RWPE2 (cell line): Measurements from ENCODE around the gene MARCHF9.

Source experiments
- ATAC-seq: fragments of 200-7000 bp; cut with Tn5 transposase; 3 replicates; pipeline ENCODE4 v1.9.1; 2021; ENCODE audit warnings: low read depth
- DNase-seq: peaks from one replicate; pipeline ENCODE4 v3.0.0-alpha.2; 2020; ENCODE audit warnings: low spot score
- H3K27ac ChIP-seq: fragments of 450-650 bp; 2 replicates; pipeline ENCODE4 v1.5.1; 2017; ENCODE audit warnings: mild to moderate bottlenecking; ENCODE audit not compliant: poor library complexity, severe bottlenecking
- H3K27me3 ChIP-seq: fragments of 250-450 bp; sonication (Bioruptor Pico); 2 replicates; pipeline ENCODE4 v1.5.1; 2021; ENCODE audit warnings: mild to moderate bottlenecking, moderate library complexity; ENCODE audit not compliant: insufficient read depth, poor library complexity, severe bottlenecking
- H3K36me3 ChIP-seq: fragments of 250-450 bp; sonication (Bioruptor Pico); 2 replicates; pipeline ENCODE4 v1.5.1; 2020; ENCODE audit warnings: low read depth, mild to moderate bottlenecking, moderate library complexity
- H3K4me1 ChIP-seq: fragments of 250-450 bp; sonication (Bioruptor Pico); 2 replicates; pipeline ENCODE4 v1.5.1; 2021; ENCODE audit warnings: mild to moderate bottlenecking, moderate library complexity; ENCODE audit not compliant: insufficient read depth, poor library complexity, severe bottlenecking
- H3K4me3 ChIP-seq: fragments of 250-450 bp; sonication (Bioruptor Pico); 2 replicates; pipeline ENCODE4 v1.5.1; 2021; ENCODE audit warnings: mild to moderate bottlenecking, moderate library complexity; ENCODE audit not compliant: severe bottlenecking
- H3K9me3 ChIP-seq: fragments of 250-450 bp; sonication (Bioruptor Pico); 2 replicates; pipeline ENCODE4 v1.5.1; 2021; ENCODE audit warnings: mild to moderate bottlenecking, moderate library complexity; ENCODE audit not compliant: severe bottlenecking
- CTCF ChIP-seq: fragments of 450-650 bp; IDR thresholded peaks from one replicate; pipeline ENCODE4 v1.5.1; 2017; ENCODE audit warnings: mild to moderate bottlenecking, moderate library complexity; ENCODE audit not compliant: poor library complexity, severe bottlenecking

MARCHF9 gene

GRCh38 chr12:57736741-57737466 is 18.0 kb upstream of the MARCHF9 start:
- H3K4me3 ChIP-seq = no peak overlapping the region
- TF ChIP-seq CTCF = no peak
- H3K4me1 ChIP-seq = no peaks in the 10 kb centered on the region
- no peak overlapping the region for H3K27ac ChIP-seq
- DNase-seq = no peak
- H3K27me3 ChIP-seq = peaks cover 53% of the 10 kb centered on the region
- peak; percentile 15; the same call in 1 of the 3 replicates for ATAC-seq
- H3K36me3 ChIP-seq = no peaks in the 10 kb centered on the region
- H3K9me3 ChIP-seq = no peaks in the 10 kb centered on the region

- Histone ChIP-seq H3K27me3 (peaks cover 53% of the 10 kb centered on the region), H3K9me3 (no peaks in the 10 kb centered on the region), H3K36me3 (no peaks in the 10 kb centered on the region), H3K4me3 (peak overlapping the region; percentile 5), H3K27ac (no peak overlapping the region), H3K4me1 (no peaks in the 10 kb centered on the region)
- TF ChIP-seq CTCF = peak; percentile 29
- DNase-seq (no peak), ATAC-seq (peak; percentile 8; the same call in 2 of the 3 replicates)
Measured at GRCh38 chr12:57737467-57738460, 17.1 kb upstream of the MARCHF9 start.

GRCh38 chr12:57738661-57739237 is 16.2 kb upstream of the MARCHF9 start, which contains the start of gene AGAP2:
TSS of gene AGAP2 (minus strand) at chr12:57738742. CDS start at chr12:57738246, 496 bp downstream.
- no peaks in the 10 kb centered on the region for H3K4me1 ChIP-seq
- DNase-seq (no peak), ATAC-seq (no peak)
- H3K9me3 ChIP-seq = no peaks in the 10 kb centered on the region
- H3K27me3 ChIP-seq = peaks cover 53% of the 10 kb centered on the region
- TF ChIP-seq CTCF = no peak
- H3K36me3 ChIP-seq = no peaks in the 10 kb centered on the region
- H3K27ac ChIP-seq = no peak within 1 kb of the TSS
- peak within 1 kb of the TSS; percentile 5 for H3K4me3 ChIP-seq

- Histone ChIP-seq H3K4me1 (peaks cover 6% of the 10 kb centered on the region), H3K9me3 (no peaks in the 10 kb centered on the region), H3K27me3 (peaks cover 53% of the 10 kb centered on the region), H3K36me3 (no peaks in the 10 kb centered on the region), H3K4me3 (no peak overlapping the region), H3K27ac (no peak overlapping the region)
- DNase-seq (no peak), ATAC-seq (no peak)
- no peak for TF ChIP-seq CTCF
Measured at GRCh38 chr12:57739387-57739786, 15.5 kb upstream of the MARCHF9 start.
